ENCODE results near the gene CNTNAP3B. TPM values are rescaled to one million over a fixed set of nuclear protein-coding genes. Genes with fewer than 3 reads are reported as not detected.
"Not testable (repeated sequence)": the region's sequence is repeated elsewhere in the genome, so short reads cannot be mapped to it uniquely, and the experiment has no call there.

CNTNAP3B gene
- total RNA-seq, 1 donor from 2014 or later: 22.8 TPM

DNA sequence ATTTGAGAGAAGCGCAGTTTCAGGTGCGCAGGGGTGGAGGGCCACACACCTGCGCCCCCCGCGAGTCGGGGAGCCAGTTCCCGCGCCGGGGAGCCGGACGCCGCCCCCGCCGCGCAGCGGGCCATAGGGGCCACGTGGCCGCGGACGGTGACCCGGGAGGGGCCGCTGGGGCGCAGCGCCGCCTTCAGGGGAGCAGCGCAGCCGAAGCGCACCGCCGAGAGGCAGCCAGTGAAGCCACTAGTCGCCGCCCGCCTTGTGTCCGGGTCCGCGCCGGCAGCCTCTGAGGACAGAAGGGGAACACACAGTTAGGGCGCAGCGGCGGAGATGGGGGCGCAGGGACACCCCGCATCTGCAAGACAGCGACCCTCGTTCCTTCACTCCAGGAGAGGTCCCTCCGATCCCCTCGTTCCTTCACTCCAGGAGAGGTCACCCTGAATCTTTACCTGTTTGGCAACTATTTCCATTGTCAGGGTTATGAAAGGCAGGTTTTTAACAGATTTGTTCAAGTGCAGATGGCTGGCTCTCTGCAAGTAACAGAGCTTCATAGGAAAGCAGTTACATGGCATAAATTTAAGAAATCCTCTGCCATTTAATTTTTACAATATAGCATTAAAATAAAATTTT lies 230.4 kb downstream of the CNTNAP3B start:
- H3K79me2 ChIP-seq (ENCODE audit: low read depth); H3K27ac ChIP-seq; H3K27me3 Mint-ChIP-seq (ENCODE audit: insufficient read depth, low read depth); H3K36me3 Mint-ChIP-seq; H3K27me3 ChIP-seq; H3K4me1 ChIP-seq; H3K4me1 Mint-ChIP-seq; H3K27ac Mint-ChIP-seq; H3K36me3 ChIP-seq; H3K4me2 ChIP-seq; H3K9me3 ChIP-seq (ENCODE audit: low read depth); H3F3A ChIP-seq (ENCODE audit: low read depth); H3K4me3 Mint-ChIP-seq; DNase-seq (ENCODE audit: low spot score); H3K9me3 Mint-ChIP-seq; H4K20me1 ChIP-seq (ENCODE audit: low read depth); H3K4me3 ChIP-seq; H2AFZ ChIP-seq (replicated peaks); H3K9ac ChIP-seq: not testable (repeated sequence)

DNA sequence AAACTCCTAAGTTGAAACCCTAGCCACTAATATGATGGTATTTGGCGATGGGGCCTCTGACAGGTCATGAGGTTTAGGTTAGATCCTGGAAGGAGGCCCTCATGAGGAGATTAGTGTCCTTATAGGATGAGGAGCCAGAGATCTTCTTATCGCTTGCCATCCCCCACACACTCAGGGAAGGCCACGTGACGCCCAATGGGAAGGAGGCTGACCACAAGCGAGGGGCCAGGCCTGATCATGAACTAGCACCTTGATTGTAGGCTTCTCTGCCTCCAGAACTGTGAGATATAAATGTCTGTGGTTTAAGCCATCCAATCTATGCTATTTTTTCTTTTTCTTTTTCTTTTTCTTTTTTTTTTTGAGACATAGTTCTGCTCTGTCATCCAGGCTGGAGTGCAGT lies 254.7 kb downstream of the CNTNAP3B start:
- H3K4me3 Mint-ChIP-seq; DNase-seq (ENCODE audit: low spot score); H3K27me3 Mint-ChIP-seq (ENCODE audit: insufficient read depth, low read depth); H3K4me2 ChIP-seq; H3K27me3 ChIP-seq; H3K4me3 ChIP-seq; H3K4me1 ChIP-seq; H3F3A ChIP-seq (ENCODE audit: low read depth); H3K9ac ChIP-seq; H2AFZ ChIP-seq (replicated peaks); H3K79me2 ChIP-seq (ENCODE audit: low read depth); H3K27ac ChIP-seq; H3K27ac Mint-ChIP-seq; H3K4me1 Mint-ChIP-seq; H4K20me1 ChIP-seq (ENCODE audit: low read depth); H3K36me3 ChIP-seq; H3K36me3 Mint-ChIP-seq; H3K9me3 ChIP-seq (ENCODE audit: low read depth); H3K9me3 Mint-ChIP-seq: not testable (repeated sequence)

DNA sequence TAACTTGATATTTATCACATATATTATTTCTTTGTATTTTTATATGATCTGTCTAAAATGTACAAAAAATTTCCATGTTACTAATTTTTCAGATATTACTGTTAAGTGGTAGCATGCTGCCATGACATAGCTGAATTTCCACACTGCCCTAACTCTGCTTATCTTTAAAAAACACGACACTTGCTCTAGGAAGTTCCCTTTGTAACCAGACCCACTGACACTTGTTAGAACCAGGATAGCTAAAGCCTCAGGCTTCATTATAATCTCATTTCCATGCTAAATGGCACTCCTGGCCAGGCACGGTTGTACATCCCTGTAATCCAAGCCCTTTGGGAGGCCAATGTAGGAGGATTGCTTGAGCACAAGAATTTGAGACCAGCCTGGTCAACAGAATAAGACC lies 273.8 kb downstream of the CNTNAP3B start:
- not testable (repeated sequence) for H3K4me1 Mint-ChIP-seq; H3K4me3 ChIP-seq; H3K27ac Mint-ChIP-seq; H3K27me3 ChIP-seq; H4K20me1 ChIP-seq (ENCODE audit: low read depth); H2AFZ ChIP-seq (replicated peaks); H3K36me3 Mint-ChIP-seq; H3K4me1 ChIP-seq; H3K9me3 ChIP-seq (ENCODE audit: low read depth); H3F3A ChIP-seq (ENCODE audit: low read depth); H3K4me3 Mint-ChIP-seq; H3K9ac ChIP-seq; H3K27me3 Mint-ChIP-seq (ENCODE audit: insufficient read depth, low read depth); H3K36me3 ChIP-seq; DNase-seq (ENCODE audit: low spot score); H3K79me2 ChIP-seq (ENCODE audit: low read depth); H3K4me2 ChIP-seq; H3K9me3 Mint-ChIP-seq; H3K27ac ChIP-seq

DNA sequence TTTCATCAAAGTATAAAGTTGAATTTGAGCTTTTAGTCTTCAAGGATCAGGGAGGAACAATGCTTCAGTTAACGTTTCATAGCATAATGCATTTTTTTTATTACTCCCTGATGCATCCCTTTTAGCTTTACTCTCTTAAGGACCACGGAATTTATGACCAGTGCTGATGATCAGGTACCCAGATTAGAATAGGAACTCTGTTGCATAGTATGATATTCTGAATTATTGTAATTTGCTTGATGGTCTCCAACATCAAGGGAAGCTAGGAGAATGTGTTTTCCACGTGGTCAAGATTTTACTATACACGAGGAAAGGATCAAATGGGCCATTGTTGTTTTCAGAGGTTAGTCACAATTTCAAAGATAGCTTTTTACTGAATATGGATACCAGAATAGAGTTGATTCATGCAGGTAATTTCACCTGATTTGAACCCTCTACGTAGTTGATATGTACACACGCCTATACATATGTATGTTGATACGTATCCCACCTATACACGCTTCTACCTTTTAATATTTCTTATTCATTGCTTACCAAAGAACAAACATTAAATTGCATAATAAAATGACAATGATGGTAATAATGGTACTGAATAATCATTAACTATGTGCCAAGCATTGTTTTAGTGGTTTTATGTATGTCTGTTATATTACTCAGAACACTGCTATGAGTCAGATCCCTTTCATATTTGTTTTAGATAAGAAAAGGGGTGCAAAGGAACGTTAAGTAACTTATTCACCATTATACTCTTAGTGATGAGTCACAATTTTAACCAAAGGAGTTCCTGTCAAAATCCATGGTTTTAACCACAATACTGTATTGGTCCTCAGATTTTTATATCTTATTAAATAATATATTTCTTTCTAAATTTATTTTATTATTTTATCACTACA lies 277.1 kb downstream of the CNTNAP3B start:
- H3K36me3 Mint-ChIP-seq; H3K4me3 ChIP-seq; H3K36me3 ChIP-seq; DNase-seq (ENCODE audit: low spot score); H3K4me1 ChIP-seq; H3K27me3 Mint-ChIP-seq (ENCODE audit: insufficient read depth, low read depth); H3K4me2 ChIP-seq; H3K27me3 ChIP-seq; H3F3A ChIP-seq (ENCODE audit: low read depth); H3K27ac Mint-ChIP-seq; H3K4me1 Mint-ChIP-seq; H2AFZ ChIP-seq (replicated peaks); H3K9ac ChIP-seq; H4K20me1 ChIP-seq (ENCODE audit: low read depth); H3K9me3 ChIP-seq (ENCODE audit: low read depth); H3K79me2 ChIP-seq (ENCODE audit: low read depth); H3K27ac ChIP-seq; H3K9me3 Mint-ChIP-seq; H3K4me3 Mint-ChIP-seq: not testable (repeated sequence)

DNA sequence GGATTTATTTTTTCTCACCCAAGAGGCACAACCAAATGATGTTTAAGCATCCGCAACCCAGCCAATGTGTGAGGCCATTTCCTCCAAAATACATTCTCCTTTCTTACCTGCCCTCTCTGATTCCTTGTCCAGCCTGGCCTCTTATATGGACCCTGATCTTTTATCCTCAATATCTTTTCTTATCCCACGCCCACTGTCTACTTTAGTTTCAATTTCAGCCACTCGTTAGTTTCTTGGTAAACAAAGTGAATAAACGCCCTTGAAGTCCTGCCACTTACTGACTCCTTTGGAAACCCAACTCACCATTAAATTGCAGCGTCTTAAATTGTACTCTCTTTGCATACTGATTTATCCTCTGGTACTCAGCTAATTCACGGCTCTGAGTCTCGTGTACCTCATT lies 281.4 kb downstream of the CNTNAP3B start:
- H3K9me3 Mint-ChIP-seq; H3K36me3 ChIP-seq; H3K79me2 ChIP-seq (ENCODE audit: low read depth); H3K27me3 ChIP-seq; H3K4me1 ChIP-seq; H3K4me3 ChIP-seq; DNase-seq (ENCODE audit: low spot score); H3K27ac ChIP-seq; H3F3A ChIP-seq (ENCODE audit: low read depth); H3K4me3 Mint-ChIP-seq; H3K4me2 ChIP-seq; H4K20me1 ChIP-seq (ENCODE audit: low read depth); H3K9me3 ChIP-seq (ENCODE audit: low read depth); H3K27me3 Mint-ChIP-seq (ENCODE audit: insufficient read depth, low read depth); H3K4me1 Mint-ChIP-seq; H3K27ac Mint-ChIP-seq; H3K36me3 Mint-ChIP-seq; H2AFZ ChIP-seq (replicated peaks); H3K9ac ChIP-seq: not testable (repeated sequence)

Small RNAs within 50 kb of the gene (small RNA-seq; reads per million reads assigned to genes)
- not detected for gene RN7SL343P

Other genes with a start within 250 kb of the CNTNAP3B start
- gene SPATA31A6, start 54.2 kb upstream of the CNTNAP3B start, total RNA-seq (ENCODE audit: low replicate concordance): not detected in 2 replicates